Measurements from ENCODE around the gene ZNF169.

GRCh38 chr9:94287877-94288513 lies 28.9 kb downstream of the ZNF169 start:
- TF ChIP-seq CTCF (conservative IDR thresholded peaks at IDR 0.05; ENCODE audit: low read depth in 2 of 2) = no peak
- no peak for TF ChIP-seq CREB1 (CRISPR knock-in tag; IDR thresholded peaks at IDR 0.05; ENCODE audit: low read depth)
- TF ChIP-seq EZH2 (IDR thresholded peaks at IDR 0.05; ENCODE audit: low read depth, unreplicated experiment) = no peak
- TF ChIP-seq POLR2AphosphoS5 (IDR thresholded peaks at IDR 0.05; ENCODE audit: low read depth) = no peak
- no peak for TF ChIP-seq REST (IDR thresholded peaks at IDR 0.05; ENCODE audit: unreplicated experiment)
- no peak for TF ChIP-seq EZH2phosphoT487 (IDR thresholded peaks at IDR 0.05; ENCODE audit: unreplicated experiment)
- TF ChIP-seq JUNB (IDR thresholded peaks at IDR 0.05; ENCODE audit: unreplicated experiment) = no peak
- TF ChIP-seq ZNF462 (CRISPR knock-in tag; IDR thresholded peaks at IDR 0.05) = no peak
- no peak for TF ChIP-seq ZNF114 (CRISPR knock-in tag; IDR thresholded peaks at IDR 0.05)
- TF ChIP-seq NANOG (IDR thresholded peaks at IDR 0.05; ENCODE audit: borderline replicate concordance) = no peak
- no peak for TF ChIP-seq ETS1 (IDR thresholded peaks at IDR 0.05)
